ENCODE measurements around the gene PPP2R2C.

Gene PPP2R2C

GRCh38 chr4:6446538-6447451 lies 25.6 kb downstream of the PPP2R2C start:
- no peak for TF ChIP-seq POLR2AphosphoS5 (IDR thresholded peaks at IDR 0.05; ENCODE audit: low read depth)
- Histone ChIP-seq H3K27me3 (ENCODE audit: insufficient read depth, poor library complexity, severe bottlenecking) (no peaks in the 10 kb centered on the region), H3K4me3 (replicated peaks; ENCODE audit: insufficient read depth, low read length) (no peak overlapping the region), H3K27ac (replicated peaks) (no peak overlapping the region)
- DNase-seq (ENCODE audit: low read depth in 1 of 2, low spot score in 1 of 2) = no peak

DNA sequence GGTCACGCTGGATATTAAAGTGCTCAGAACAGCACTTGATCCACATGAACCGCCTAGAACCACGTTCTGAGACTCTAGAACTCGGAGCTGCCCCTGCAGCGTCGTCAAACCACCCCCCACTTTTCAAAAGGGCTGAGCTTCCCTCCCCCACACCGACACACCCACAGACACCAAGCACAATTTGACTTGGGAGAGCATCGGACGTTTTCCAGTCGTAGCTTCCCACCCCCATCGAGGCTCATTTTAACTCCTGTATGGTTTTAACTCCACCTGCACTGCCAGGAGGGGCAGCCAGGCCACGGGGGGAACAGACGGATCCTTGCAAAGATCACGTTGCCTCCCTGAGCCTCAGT lies 26.3 kb downstream of the PPP2R2C start:
- Histone ChIP-seq H3K27me3 (ENCODE audit: insufficient read depth, poor library complexity, severe bottlenecking) (no peaks in the 10 kb centered on the region), H3K4me3 (replicated peaks; ENCODE audit: insufficient read depth, low read length) (no peak overlapping the region), H3K27ac (replicated peaks) (no peak overlapping the region)
- no peak for DNase-seq (ENCODE audit: low read depth in 1 of 2, low spot score in 1 of 2)
- TF ChIP-seq, protein P1, sequence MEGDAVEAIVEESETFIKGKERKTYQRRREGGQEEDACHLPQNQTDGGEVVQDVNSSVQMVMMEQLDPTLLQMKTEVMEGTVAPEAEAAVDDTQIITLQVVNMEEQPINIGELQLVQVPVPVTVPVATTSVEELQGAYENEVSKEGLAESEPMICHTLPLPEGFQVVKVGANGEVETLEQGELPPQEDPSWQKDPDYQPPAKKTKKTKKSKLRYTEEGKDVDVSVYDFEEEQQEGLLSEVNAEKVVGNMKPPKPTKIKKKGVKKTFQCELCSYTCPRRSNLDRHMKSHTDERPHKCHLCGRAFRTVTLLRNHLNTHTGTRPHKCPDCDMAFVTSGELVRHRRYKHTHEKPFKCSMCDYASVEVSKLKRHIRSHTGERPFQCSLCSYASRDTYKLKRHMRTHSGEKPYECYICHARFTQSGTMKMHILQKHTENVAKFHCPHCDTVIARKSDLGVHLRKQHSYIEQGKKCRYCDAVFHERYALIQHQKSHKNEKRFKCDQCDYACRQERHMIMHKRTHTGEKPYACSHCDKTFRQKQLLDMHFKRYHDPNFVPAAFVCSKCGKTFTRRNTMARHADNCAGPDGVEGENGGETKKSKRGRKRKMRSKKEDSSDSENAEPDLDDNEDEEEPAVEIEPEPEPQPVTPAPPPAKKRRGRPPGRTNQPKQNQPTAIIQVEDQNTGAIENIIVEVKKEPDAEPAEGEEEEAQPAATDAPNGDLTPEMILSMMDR (IDR thresholded peaks at IDR 0.05; ENCODE audit: insufficient read depth, low read length) = no peak
- TF ChIP-seq GABPA (IDR thresholded peaks at IDR 0.05; ENCODE audit: low read depth) (no peak), POLR2AphosphoS5 (IDR thresholded peaks at IDR 0.05; ENCODE audit: low read depth) (no peak), SPI1 (IDR thresholded peaks at IDR 0.05; ENCODE audit: borderline replicate concordance, low read depth) (no peak)
- TF ChIP-seq, protein P2, sequence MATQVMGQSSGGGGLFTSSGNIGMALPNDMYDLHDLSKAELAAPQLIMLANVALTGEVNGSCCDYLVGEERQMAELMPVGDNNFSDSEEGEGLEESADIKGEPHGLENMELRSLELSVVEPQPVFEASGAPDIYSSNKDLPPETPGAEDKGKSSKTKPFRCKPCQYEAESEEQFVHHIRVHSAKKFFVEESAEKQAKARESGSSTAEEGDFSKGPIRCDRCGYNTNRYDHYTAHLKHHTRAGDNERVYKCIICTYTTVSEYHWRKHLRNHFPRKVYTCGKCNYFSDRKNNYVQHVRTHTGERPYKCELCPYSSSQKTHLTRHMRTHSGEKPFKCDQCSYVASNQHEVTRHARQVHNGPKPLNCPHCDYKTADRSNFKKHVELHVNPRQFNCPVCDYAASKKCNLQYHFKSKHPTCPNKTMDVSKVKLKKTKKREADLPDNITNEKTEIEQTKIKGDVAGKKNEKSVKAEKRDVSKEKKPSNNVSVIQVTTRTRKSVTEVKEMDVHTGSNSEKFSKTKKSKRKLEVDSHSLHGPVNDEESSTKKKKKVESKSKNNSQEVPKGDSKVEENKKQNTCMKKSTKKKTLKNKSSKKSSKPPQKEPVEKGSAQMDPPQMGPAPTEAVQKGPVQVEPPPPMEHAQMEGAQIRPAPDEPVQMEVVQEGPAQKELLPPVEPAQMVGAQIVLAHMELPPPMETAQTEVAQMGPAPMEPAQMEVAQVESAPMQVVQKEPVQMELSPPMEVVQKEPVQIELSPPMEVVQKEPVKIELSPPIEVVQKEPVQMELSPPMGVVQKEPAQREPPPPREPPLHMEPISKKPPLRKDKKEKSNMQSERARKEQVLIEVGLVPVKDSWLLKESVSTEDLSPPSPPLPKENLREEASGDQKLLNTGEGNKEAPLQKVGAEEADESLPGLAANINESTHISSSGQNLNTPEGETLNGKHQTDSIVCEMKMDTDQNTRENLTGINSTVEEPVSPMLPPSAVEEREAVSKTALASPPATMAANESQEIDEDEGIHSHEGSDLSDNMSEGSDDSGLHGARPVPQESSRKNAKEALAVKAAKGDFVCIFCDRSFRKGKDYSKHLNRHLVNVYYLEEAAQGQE (IDR thresholded peaks at IDR 0.05; ENCODE audit: insufficient replicate concordance, low read depth) = no peak

DNA sequence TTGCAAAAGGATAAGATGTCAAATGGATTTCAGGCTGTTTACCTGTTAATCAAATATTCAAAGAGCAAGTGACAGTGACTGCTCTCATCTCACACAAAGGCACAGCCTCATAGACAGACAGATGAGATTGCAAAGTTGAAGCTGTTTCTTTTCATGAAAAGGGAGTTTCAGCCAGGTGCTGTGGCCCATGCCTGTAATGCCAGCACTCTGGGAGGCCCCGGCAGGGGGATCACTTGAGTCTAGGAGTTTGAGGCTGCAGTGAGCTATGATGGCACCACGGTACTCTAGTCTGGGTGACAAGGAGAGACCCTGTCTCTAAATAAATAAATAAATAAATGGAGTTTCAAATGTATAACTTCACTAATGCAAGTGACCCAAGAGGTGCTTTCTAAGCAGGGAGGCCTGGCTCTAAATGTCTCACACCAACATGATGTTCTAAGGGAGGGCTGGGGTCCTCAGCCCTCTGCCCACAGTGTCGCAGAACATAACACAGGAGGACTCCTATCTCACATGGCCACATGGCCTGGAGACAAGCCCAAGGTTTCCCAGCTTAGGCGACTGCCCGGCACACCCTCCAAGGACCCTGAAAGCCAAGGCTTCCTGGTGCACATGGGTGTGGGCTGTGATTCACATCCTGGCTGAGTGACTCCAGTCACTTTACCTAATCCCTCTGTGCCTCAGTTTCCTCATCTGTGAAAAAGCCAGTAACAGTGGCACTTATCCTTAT lies 26.8 kb downstream of the PPP2R2C start:
- TF ChIP-seq GABPA (IDR thresholded peaks at IDR 0.05; ENCODE audit: low read depth) (no peak), POLR2AphosphoS5 (IDR thresholded peaks at IDR 0.05; ENCODE audit: low read depth) (no peak), SPI1 (IDR thresholded peaks at IDR 0.05; ENCODE audit: borderline replicate concordance, low read depth) (no peak)
- TF ChIP-seq, protein P1 (IDR thresholded peaks at IDR 0.05; ENCODE audit: insufficient read depth, low read length) = no peak
- TF ChIP-seq, protein P2 (IDR thresholded peaks at IDR 0.05; ENCODE audit: insufficient replicate concordance, low read depth) = no peak
- Histone ChIP-seq H3K27ac (replicated peaks) (no peak overlapping the region), H3K27me3 (ENCODE audit: insufficient read depth, poor library complexity, severe bottlenecking) (no peaks in the 10 kb centered on the region), H3K4me3 (replicated peaks; ENCODE audit: insufficient read depth, low read length) (no peak overlapping the region)
- DNase-seq (ENCODE audit: low read depth in 1 of 2, low spot score in 1 of 2) = no peak

- TF ChIP-seq GABPA (IDR thresholded peaks at IDR 0.05; ENCODE audit: low read depth) (no peak), POLR2AphosphoS5 (IDR thresholded peaks at IDR 0.05; ENCODE audit: low read depth) (no peak), SPI1 (IDR thresholded peaks at IDR 0.05; ENCODE audit: borderline replicate concordance, low read depth) (no peak)
- TF ChIP-seq, protein P2 (IDR thresholded peaks at IDR 0.05; ENCODE audit: insufficient replicate concordance, low read depth) = no peak
- TF ChIP-seq, protein P1 (IDR thresholded peaks at IDR 0.05; ENCODE audit: insufficient read depth, low read length) = no peak
- H3K27ac ChIP-seq (replicated peaks) = no peak overlapping the region
- H3K4me3 ChIP-seq (replicated peaks; ENCODE audit: insufficient read depth, low read length) = no peak overlapping the region
- no peaks in the 10 kb centered on the region for H3K27me3 ChIP-seq (ENCODE audit: insufficient read depth, poor library complexity, severe bottlenecking)
- no peak for DNase-seq (ENCODE audit: low read depth in 1 of 2, low spot score in 1 of 2)
These were observed 27.8 kb downstream of the PPP2R2C start for GRCh38 chr4:6444582-6444981.

Data from HL-60 (cell line).